ENCODE measurements around the gene LRP1B. TPM values are rescaled to one million over a fixed set of nuclear protein-coding genes. Genes with fewer than 3 reads are reported as not detected.
"Not testable (repeated sequence)": the region's sequence is repeated elsewhere in the genome, so short reads cannot be mapped to it uniquely, and the experiment has no call there.

The LRP1B gene
- total RNA-seq, 1 donor from 2014 or later = not detected

DNA sequence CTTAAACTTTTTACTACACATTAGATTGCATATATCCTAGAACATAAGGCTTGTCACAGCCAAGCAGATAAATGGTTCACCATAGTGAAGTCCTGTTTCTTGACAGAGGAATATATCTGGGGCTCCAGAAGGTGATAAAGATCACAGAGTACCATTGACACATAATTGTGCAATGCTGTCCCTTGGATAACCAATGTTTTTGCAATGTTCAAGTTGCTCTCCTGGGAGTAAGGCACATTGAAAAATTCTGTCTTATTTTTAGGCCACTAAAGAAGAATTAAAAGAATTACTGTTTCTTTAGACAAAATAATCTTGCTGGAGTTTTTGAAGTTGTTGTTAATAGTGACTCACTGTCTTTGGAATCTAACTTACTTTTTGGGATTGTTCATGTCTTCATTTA is 1132.8 kb downstream of the LRP1B start:
- ATAC-seq (no peak), DNase-seq (ENCODE audit: missing footprints) (no peak)
- intact Hi-C loops (cut with DNase I) = no loop called here

DNA sequence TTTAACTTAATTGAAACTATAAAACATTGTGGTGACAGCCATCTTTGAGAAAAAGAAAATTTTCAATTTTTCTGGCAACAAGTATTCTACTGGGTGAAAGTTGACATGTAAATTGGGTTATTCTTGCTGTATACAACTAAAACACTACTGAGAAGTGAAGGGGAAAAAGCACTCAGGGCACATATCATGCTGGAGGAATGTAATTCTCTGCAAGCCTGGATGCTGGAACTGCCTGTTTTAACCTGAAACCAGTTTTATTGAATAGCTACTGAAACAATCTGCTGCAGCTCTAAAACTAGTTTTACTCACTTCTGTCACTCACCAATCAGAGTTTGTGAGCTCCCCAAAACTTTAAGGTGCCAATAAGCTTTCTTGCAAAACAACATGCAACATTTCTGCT is 1136.0 kb downstream of the LRP1B start:
- DNase-seq (ENCODE audit: missing footprints) = no peak
- no peak for ATAC-seq
- intact Hi-C loops (cut with DNase I) = no loop called here

DNA sequence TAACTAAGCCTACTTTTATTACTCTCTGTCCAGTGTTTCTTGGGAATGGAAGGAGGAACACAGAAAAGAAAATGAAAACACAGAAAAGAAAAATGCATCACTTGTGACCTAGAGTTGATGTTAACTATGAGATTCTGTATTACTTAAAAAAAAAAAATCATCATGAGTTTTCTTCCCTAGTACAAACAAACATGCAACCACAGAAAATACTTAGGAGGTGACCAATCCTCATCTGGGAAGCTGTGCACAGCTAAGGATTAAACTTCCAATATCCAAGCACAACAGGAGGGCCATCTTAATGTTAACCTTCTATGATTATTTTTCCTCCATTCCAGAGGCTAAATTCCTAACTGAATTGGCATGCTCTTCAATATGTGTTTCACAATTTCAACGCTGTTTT is 1140.4 kb downstream of the LRP1B start:
- DNase-seq (ENCODE audit: missing footprints) (no peak), ATAC-seq (no peak)
- intact Hi-C loops (cut with DNase I) = no loop called here

DNA sequence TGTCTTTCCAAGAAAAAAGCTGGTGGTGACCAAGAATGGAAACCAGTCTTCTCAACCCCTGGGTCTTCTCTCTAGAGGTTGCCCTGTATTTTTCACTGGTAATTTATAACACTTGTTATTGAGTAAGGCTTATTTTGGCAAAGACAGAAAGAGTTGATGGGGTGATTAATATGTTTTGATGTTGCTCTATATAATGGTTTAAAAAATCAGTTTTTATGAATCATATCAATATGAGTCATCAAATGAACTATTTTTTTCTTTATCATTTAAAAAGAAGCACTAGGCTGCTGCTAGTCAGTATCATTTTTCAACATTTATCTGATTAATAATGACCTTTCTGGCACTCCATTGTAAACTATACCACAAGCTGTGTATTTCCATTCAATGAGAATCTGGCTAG is 1142.2 kb downstream of the LRP1B start:
- DNase-seq (ENCODE audit: missing footprints) (no peak), ATAC-seq (no peak)
- intact Hi-C loops (cut with DNase I) = no loop called here

DNA sequence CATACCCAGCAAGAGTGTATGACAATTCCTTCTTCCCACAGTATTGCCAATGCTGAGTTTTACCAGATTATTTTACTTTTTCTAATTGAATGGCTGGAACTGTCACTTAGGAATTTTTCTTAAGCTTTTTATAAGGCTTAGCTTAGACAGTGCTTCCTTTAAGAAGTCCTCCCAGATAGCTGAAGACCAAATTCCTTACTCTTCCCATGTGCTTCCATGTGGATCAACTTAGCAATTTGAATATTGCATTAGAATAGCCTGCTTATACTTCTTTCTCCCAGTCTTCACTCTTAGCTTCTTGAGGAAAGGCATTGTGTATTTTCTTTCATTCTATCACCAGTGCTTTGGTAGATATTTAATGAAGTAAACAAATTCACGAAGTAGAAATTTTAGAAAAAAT is 1144.4 kb downstream of the LRP1B start:
- intact Hi-C loops (cut with DNase I) = no loop called here
- no peak for DNase-seq (ENCODE audit: missing footprints)
- no peak for ATAC-seq

DNA sequence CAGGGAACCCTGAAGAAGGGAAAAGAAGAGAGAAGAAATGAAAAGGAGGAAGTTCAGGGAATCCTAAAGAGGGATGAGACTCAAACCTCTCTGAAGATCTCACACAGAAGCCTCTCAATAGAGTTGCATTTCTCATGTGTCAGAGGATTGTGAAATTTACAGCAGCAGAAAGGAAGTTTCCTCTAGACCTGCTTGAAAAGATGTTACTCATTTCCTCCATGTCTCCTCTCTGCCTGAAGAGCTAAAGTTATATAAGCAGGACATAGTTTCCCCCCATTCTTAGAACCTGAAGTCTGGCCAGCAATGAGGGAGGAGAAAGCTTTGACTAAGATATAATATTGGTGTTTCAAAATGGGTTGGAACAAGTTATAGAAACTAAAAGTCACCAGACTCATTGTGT is 1155.6 kb downstream of the LRP1B start:
- no peak for DNase-seq (ENCODE audit: missing footprints)
- intact Hi-C loops (cut with DNase I) = no loop called here
- ATAC-seq = no peak

DNA sequence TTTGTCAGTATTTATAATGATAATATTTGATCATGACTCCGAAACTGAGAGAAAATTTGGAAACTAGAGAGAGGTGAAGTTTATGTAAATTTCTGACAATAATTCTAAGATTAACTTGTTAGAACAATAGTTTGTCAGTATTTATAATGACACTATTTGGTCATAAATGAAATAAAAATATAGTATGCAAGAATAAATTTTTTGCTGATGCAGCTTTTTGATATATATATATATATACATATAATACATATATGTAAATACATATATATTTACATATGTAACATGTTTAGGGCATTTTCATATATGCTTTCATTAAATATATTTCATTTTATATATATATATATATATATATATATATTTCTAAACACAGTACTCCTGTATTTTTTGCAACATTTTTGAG is 1158.1 kb downstream of the LRP1B start:
- no peak for ATAC-seq
- no peak for DNase-seq (ENCODE audit: missing footprints)
- intact Hi-C loops (cut with DNase I) = no loop called here

DNA sequence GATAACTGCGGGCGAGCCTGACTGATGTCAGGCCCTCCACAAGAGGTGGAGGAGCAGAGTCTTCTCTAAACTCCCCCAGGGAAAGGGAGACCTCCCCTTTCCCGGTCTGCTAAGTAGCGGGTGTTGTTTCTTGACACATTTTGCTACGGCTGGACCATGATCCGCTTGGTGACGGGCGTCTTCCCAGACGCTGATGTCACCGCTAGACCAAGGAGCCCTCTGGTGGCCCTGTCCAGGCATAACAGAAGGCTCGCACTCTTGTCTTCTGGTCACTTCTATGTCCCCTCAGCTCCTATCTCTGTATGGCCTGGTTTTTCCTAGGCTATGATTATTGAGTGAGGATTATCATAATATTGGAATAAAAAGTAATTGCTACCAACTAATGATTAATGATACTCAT is 1166.5 kb downstream of the LRP1B start:
- intact Hi-C loops (cut with DNase I); ATAC-seq; DNase-seq (ENCODE audit: missing footprints): not testable (repeated sequence)

DNA sequence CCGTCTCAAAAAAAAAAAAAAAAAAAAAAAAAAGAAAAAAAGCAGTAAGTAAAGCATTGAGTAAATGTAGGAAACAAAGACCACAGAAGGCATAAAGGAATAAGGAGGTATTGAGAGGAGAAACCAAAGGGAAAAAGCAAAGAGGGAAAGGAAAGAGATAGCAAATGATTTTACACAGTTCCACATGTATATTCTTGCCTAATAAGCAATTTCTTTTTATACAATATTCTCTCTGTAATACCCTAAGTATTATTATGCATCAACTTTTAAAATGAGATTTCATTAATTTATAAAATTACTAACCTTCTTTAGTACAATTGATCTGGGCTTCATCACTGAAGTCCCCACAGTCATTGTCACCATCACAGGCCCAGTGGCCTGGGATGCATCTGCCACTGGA is 1180.9 kb downstream of the LRP1B start:
- ATAC-seq (no peak), DNase-seq (ENCODE audit: missing footprints) (no peak)
- intact Hi-C loops (cut with DNase I) = loop anchor here (10.0 kb wide), 1 partner anchor 1065 kb away; no protein-coding TSS in a partner anchor

DNA sequence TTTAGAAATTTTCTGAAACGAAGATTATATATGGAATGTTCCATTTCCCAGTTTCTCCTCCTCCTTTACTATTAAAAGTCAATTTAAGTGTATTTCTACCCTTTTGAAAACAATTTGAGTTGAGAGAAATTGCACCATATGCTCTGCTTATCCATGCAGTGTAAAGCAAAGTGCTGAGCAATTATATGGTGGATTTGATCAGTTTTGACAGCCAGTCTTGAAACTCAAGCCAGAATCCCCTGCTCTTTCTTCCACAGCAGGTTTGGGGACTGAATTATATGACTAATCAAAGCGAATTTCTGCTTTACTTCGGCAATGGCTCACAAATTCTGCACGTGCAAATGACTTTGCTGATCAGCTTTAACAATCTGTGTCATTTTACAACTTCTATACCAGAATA is 1183.6 kb downstream of the LRP1B start:
- DNase-seq (ENCODE audit: missing footprints) (no peak), ATAC-seq (no peak)
- intact Hi-C loops (cut with DNase I) = no loop called here

DNA sequence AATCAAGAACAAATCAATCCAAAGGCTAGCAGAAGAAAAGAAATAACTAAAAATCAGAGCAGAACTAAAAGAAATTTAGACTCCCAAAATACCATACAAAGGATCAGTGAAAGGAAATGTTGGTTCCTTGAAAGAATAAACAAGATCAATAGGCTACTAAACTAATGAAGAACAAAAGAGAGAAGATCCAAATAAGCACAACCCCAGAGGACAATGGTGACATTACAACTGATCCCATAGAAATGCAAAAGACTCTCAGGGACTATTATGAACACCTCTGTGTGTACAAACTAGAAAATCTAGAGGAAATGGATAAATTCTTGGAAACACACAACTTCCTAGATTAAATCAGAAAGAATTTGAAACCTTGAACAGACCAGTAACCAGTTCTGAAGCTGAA is 1186.9 kb downstream of the LRP1B start:
- no peak for DNase-seq (ENCODE audit: missing footprints)
- intact Hi-C loops (cut with DNase I) = no loop called here
- no peak for ATAC-seq

DNA sequence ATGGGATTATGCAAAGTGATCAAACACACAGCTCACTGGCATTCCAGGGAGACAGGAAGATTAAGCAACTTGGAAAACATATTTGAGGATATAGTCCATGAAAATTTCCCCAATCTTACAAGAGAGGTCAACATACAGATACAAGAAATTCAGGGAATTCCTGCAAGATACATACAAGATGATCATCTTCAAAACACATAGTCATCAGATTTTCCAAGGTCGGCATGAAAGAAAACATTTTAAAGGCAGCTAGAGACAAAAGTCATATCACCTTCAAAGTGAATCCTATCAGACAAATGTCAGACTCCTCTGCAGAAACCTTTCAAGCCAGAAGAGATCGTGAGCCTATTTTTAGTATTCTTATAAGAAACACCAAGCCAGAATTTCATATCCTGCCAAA is 1188.5 kb downstream of the LRP1B start:
- intact Hi-C loops (cut with DNase I) = no loop called here
- DNase-seq (ENCODE audit: missing footprints) = no peak
- no peak for ATAC-seq

DNA sequence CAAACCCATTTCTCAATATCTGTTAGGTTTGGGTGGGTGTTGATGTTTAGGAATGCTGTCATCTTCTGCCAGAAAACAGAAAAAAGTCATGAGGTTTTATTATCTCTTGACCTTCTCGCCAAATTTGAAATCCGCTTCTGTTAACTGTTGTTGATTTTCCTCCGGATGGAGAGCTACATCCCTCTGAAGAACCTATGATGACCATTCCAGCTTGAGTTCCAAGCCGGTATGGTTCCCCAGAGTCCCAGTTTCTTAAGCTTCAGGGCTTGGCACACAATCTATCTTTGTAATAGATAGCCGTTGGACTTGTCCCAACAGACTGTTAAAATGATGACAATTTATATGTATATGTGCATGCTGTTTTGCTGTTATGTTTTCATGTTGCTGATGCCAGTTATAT is 1201.0 kb downstream of the LRP1B start:
- DNase-seq (ENCODE audit: missing footprints) = no peak
- intact Hi-C loops (cut with DNase I) = no loop called here

DNA sequence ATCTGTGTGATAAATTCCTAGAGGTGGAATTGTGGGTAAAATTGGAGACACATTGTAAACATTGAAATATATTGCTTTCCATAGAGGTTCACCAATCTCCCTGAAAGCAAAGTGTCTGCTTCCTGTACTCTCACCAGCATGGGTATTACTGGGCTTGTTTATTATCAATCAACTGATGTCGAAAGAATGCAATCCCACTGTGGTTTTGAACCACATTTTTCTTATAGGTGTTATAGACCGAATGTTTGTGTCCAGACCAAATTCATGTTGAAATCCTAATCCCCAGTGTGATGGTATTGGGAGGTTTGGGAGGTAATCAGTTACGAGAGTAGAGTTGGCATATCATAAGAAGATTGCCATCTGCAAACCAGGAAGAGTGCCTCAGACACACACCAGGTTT is 1212.4 kb downstream of the LRP1B start:
- DNase-seq (ENCODE audit: missing footprints) = no peak
- intact Hi-C loops (cut with DNase I) = no loop called here
- ATAC-seq = no peak

More for the DNA sequence above, 1201.0 kb downstream of the LRP1B start:
- no peak for ATAC-seq

DNA sequence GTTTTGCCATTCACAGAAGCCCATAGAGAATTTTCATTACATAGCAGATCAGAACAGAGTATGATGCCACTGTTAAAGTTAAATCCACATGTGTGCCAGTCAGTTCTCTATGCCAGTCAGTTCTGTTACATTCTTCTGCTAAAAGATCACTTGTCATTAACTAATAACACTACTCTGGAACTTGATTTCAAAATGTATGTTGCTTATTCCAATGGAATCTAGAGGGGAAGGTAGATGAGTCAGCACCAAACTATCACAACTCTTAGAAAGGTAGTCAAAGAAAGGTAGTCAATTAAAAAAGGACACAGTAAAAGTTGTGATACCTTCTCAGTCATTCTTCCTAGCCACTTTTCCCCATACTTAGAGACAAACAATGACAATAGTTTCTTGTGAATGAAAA is 1214.4 kb downstream of the LRP1B start:
- no peak for ATAC-seq

DNA sequence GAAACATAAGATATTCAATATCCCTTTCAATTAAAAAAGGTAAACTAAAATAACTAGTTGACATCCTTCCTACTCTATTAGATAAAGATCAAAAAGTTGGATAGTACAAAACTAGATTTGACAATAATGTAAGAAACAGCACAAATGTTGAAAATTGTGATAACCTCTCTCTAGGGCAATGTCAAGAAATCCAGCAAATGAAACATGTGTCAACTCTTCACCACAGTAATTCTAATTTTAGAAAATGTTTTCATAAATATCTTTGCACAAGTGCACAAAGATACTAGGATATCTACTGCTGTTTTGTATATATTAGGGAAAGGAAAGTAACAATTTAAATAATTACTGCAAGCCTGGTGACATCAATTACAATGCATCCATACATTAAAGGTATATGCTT is 1220.1 kb downstream of the LRP1B start:
- intact Hi-C loops (cut with DNase I) = no loop called here
- DNase-seq (ENCODE audit: missing footprints) (no peak), ATAC-seq (no peak)

More for the DNA sequence above, 1214.4 kb downstream of the LRP1B start:
- intact Hi-C loops (cut with DNase I) = no loop called here
- no peak for DNase-seq (ENCODE audit: missing footprints)

DNA sequence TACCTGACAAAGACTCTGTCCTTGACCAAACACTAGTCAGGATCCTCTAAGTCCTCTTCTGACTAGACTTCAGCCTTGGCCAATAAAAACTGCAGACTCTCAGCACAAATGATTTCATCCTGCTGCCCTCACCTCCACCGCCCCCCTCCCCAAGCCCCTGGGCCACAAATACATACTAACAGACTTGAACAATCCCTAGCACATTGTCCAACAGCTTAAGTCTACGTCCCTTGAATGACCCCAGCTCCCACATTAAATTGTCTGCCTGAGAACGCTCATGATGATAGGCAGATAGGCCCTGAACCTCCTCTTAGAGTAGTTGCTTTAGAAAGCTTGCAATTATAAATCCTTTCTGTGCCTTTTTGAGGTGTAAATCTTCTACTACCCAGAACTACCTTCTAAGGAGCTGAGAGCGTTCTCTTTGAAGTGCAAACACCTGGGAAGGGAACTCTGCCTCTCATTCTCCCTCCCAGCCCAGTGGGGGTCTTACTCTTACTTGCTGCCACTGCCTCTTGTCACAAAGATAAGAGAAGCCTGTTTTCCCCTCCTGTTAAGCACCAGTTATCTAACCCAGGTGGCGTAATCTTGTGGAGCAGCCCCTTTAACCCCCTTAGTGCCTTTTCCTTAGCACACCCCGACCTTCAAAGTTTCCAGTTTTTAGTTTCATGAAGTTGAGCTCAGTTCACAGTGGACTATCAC is 1225.6 kb downstream of the LRP1B start:
- DNase-seq (ENCODE audit: missing footprints) = no peak
- no peak for ATAC-seq
- intact Hi-C loops (cut with DNase I) = no loop called here

DNA sequence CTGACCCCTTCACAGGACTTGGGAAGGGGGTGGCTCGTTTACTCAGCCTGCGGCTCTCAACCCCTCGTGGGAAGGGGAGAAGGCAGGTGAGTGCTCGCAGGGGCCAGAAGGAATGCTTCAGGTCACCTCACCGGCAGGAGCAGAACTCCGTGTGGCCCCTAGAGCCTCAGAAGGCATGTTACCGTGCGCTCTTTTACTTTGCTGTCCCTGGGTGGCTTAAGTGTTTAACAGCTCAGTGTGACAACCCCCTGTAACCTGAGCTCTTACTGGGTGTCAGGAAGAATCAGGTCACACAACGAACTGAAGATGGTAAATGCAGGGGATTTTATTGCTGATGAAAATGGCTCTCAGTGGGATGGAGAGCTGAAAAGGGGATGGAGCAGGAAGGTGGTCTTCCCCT is 1235.4 kb downstream of the LRP1B start:
- ATAC-seq (no peak), DNase-seq (ENCODE audit: missing footprints) (no peak)
- intact Hi-C loops (cut with DNase I) = no loop called here

DNA sequence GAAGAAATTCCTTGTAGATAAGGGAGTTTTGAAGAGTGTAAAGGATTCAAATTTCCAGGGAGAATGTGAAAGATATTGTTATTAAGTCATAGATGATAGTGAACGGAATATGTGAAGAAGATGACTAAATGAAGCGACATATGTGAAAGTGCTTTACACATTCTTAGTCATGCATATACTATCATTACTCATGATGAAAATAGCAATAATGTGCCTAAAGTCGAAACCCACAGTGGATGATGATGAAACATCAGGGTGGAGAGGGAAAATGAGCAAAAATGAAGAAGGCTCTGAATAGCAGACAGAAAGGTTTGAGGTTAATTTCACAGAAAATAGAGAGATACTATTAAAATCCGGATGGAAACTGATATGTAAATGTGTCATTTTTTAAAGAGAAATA is 1237.1 kb downstream of the LRP1B start:
- DNase-seq (ENCODE audit: missing footprints) (no peak), ATAC-seq (no peak)
- intact Hi-C loops (cut with DNase I) = no loop called here

DNA sequence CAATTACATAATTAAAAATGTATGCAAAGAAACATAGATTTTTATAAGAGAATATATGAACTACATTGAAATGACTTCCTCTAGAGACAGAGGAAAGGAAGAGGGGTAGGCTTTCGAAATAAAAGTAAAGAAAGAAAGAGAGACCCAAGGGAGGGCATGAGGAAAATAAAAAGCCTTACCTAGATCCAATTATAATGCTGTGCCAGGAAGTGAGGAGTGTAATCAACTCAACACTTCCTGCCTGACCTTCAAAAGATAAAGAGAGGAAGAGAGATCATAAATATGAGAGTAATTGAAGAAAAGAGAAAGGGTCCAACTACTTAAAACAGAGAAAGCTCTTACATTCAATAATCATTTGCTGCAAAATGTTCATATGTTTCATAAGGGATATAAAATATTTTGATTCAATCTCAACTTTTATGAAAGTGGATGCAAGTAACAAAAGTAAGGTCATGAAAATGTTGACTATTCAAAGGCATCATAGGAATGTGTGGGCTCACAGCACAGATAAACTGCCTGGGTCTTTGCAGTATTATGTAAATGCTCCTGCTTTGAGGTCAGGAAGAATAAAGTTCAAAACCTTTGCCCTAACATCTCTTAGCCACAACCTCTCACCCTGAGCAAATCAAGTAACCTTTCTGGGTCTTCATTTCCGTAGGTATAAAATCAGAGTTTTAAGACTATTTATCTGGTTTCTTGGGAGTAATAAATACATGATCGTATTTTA is 1237.7 kb downstream of the LRP1B start:
- no peak for ATAC-seq
- DNase-seq (ENCODE audit: missing footprints) = no peak
- intact Hi-C loops (cut with DNase I) = no loop called here

DNA sequence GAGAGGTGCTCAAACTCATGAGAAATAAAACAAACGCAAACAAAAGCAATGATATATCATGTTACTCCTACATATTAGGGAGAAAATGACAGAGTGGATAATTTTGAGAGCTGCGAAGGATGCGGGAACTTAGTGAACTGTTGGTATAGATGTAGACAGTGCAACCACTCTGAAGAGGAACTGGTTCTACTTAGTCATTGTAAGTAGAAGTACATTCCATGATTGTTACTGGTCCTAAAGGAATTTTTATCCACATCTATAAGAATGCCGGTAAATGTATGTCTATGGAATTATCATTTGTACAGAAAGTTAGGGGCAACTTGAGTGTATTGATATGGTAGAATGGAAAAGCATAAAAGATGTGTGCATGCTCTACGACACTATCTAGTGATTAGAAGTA is 1238.4 kb downstream of the LRP1B start:
- ATAC-seq (no peak), DNase-seq (ENCODE audit: missing footprints) (no peak)
- intact Hi-C loops (cut with DNase I) = no loop called here
